ENCODE results near the gene EEF2KMT.
"Not testable (repeated sequence)": the region's sequence is repeated elsewhere in the genome, so short reads cannot be mapped to it uniquely, and the experiment has no call there.

EEF2KMT gene

DNA sequence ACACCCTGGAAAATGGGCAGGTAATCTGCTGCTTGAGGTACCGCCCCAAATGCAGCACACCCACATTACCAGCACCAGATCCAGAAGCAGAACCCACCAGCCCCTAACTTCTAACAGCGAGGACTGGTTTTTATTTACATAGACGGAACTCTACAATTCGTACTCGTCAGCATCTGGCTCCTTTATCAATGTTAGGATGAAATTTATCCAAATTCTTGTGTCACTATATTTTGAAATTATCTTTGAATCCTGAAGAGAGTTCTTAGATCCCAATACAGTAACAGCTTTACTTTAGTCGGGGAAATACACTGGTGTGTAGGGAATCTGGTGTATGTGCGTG lies 26.3 kb downstream of the EEF2KMT start:
- no peak for DNase-seq (ENCODE audit: low read depth in 1 of 2, low spot score in 1 of 2)

DNA sequence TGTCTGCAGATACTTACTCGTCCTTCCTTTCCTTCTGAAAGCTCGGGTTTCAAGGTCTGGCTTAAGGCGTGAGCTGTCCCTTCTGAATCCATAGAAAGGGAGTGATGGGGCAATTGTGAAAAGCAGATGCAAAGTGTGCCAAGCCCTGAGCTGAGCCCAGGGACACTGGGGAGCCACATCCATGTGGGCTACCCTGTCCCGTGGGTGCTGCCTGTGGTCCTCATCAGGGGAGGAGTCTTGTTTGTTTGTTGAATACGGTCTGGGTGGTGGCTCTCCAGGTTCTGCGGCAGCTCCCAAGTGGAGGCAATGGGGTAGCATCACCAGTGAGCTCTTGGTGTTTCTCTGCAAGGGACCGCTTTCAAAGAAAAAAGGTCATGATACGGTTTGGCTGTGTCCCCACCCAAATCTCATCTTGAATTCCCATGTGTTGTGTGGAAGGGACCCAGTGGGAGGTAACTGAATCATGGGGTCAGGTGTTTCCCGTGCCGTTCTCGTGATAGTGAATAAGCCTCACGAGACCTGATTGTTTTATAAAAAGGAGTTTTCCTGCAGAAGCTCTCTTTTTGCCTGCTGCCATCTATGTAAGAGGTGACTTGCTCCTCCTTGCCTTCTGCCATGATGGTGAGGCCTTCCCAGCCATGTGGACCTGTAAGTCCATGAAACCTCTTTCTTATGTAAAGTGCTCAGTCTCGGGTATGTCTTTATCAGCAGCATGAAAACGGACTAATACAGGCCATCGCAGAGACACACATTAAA lies 27.0 kb downstream of the EEF2KMT start:
- no peak for DNase-seq (ENCODE audit: low read depth in 1 of 2, low spot score in 1 of 2)

DNA sequence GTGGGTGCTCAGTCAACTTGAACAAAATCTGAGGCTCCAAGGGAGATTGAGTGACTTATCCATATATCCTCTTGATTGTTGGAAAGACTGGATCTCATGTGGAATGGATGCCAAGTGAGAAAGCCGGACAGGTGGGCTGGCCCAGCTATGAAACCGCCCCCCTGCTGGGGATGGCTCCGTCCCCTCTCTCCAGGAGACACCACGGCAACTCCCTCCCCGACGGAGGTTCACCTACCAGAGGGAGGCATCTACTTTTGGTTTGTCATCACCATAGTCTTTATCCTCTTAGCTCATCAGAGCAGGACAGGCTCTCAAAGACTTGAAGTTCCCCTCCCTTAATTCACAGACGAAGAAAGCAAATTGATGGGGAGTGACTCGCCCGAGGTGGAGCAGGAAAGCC lies 27.7 kb downstream of the EEF2KMT start:
- no peak for DNase-seq (ENCODE audit: low read depth in 1 of 2, low spot score in 1 of 2)

DNA sequence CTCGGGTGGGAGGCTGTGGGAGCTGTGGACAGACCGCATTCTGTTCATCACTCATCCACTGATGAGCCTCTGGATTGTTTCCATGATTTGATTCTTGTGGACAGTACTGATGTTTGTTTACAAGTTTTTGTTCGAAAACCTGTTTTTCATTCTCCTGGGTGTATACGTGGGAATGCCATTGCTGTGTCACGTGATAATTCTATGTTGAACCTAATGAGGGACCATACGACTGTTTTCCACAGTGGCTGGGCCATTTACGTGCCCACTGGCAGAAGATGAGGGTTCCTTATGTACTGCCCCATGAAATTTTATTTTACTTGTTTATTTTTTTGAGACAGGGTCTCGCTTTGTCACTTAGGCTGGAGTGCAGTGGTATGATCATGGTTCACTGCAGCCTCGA lies 28.5 kb downstream of the EEF2KMT start:
- DNase-seq (ENCODE audit: low read depth in 1 of 2, low spot score in 1 of 2) = no peak

DNA sequence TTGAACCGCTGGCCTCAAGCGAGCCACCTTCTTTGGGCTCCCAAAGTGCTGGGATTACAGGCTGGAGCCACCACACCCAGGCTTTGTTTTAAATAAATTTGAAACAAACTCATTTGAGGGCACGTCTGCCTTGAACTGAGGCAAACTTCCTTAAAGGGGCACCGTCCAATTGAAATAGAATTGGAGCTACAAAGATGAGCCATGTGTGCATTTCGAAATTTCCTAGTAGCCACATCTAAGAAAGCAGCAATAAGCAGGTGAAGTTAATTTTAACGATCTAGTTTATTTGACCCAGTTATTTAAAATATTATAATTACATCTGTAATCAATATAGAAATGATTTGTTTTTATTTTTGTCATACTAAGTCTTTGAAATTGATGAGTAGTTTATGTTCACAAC lies 31.1 kb downstream of the EEF2KMT start:
- no peak for DNase-seq (ENCODE audit: low read depth in 1 of 2, low spot score in 1 of 2)

DNA sequence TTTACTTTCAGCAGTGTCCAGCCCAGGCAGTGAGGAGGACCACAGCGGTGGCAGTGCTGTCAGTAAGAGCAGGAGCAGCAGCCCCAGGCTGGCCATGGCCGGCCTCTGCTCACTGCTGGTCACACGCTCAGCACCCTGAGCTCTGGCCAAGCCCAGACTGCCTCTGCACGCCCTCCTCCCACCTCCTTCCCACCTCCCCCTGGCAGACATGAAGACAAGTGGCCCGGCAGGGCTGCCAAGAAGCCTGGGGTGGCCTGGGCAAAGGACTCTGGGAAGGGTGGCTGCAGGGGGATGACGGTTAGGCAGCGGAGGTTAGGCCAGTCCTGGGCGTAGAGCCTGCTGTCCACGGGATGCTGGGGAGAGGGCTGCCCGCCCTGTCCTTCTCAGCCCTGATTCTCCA lies 31.8 kb downstream of the EEF2KMT start, which contains the start of gene C16orf89:
TSS of gene C16orf89 (minus strand) at position 144 of the 400 bp plus-strand sequence. CDS start at position 96, 48 bp downstream.
- no peak for DNase-seq (ENCODE audit: low read depth in 1 of 2, low spot score in 1 of 2)

DNA sequence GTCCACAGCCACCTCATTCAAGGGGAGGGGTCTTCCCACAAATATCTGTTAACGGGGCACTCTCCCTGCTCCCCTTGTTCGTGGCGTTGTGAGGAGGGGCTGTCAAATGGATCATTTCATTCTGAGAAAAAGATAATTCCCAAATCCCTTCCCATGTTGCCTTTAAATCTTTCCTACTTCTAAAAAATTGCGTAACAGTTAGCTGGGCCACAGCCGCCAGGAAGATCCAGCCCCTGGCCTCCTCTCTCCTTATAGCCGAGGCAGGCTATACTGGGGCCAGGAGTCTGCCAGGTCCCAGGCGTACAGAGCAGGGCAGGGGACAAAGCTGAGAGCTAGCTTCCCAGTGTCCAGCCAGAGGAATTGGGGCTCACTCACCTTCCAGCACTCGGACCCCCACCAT lies 32.3 kb downstream of the EEF2KMT start:
- DNase-seq (ENCODE audit: low read depth in 1 of 2, low spot score in 1 of 2) = no peak

DNA sequence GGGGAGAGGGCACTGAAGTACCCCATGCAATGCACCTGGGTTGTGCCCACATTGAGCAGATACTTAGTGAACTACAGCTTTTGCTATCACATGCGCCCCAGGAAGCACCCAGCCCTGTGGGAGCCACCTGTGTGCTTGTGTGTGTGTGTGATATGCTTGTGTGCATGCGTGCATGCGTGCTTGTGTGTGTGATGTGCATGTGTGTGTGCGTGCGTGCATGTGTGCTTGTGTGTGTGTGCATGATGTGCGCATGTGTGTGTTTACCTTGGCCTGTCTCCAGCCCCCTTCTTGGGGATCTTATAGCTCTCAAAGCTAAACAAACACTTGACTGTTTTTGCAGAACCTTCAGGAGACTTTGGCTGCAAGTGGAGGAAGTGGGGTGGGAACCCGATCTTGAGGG lies 32.7 kb downstream of the EEF2KMT start:
- no peak for DNase-seq (ENCODE audit: low read depth in 1 of 2, low spot score in 1 of 2)

DNA sequence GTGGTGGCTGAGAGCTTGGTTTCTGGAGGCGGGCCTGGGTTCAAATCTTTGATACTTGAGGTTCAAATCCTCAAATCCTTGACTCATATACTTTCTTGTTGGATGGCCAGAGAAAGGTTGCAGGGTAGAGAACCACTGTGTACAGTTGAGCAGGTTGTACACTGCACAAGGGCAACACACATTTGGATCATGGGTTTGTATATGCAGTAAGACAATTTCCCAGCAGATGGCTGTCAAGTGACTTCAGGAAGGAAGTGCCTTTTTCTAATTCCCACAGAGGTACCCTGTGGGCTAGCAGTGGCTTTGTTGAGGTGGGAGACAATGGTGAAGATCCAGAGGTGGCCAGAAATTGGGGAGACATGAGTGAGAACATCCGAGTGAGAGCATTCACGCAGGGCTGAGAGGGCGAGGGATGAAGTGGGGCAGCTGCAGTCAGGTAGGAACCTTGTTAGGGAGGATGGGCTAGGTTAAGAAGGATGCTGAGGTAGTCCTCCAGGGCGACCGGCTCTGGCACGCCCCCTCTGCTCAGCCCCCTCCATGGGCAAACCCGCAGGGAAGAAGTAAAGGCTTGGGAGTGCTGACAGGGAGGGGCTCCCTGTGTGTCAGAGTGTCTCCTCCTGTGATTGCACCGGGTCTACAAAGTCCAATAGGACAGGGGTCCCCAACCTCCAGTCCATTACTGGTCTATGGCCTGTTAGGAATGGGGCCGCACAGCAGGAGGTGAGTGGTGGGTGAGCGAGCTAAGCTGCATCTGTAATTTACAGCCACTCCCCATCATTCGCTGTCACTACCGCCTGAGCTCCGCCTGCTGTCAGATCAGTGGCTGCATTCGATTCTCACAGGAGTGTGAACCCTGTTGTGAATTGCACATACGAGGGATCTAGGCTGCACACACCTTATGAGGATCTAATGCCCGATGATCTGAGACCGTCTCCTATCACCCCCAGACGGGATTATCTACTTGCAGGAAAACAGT lies 34.5 kb downstream of the EEF2KMT start:
- DNase-seq (ENCODE audit: low read depth in 1 of 2, low spot score in 1 of 2) = no peak

DNA sequence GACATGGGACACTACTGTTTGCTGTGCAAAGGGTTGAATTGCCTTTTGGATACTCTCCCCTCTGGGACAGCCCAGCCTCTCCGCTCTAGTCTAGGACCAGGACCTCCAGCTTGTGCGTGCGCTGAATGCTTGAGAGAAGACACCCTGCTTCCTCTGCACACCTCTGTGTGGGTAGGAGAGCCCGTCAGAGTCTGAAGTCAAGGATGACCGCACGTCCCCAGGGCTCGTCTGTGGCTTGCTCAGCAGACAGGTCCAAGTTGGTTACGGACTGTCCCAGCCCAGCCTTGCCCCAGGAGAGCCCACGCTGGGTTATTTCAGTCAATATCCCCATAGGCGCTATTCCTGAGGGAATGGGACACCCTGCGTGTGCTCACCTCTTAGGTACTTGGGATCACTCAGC lies 35.5 kb downstream of the EEF2KMT start:
- DNase-seq (ENCODE audit: low read depth in 1 of 2, low spot score in 1 of 2) = no peak

DNA sequence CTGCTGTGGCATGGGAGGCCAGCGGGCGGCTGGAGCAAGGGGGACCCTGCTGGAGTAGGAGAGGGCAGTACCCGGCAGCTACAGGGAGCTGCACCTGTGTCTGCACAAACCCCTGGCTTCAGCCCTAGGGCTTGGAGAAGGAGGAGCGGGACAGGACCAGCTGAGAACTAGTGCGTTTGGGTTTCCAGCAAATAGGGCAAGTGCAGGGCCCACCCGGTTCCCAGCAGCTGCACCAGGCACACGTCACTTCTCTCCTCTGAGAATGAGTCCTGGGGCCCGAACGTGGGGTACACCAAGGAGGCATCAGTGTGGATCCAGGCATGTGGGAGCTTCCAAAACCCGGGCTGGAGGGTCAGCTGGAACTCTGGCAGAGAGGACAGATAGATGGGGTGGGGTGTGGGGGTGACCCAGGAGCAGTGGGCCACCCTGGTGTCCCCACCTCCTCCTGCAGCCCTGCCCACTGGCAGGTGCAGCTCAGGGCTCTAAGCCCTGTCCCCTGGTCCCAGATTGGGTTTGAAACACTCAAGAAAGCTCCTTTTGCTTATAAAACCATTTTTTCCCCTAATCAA lies 37.4 kb downstream of the EEF2KMT start:
- no peak for DNase-seq (ENCODE audit: low read depth in 1 of 2, low spot score in 1 of 2)

DNA sequence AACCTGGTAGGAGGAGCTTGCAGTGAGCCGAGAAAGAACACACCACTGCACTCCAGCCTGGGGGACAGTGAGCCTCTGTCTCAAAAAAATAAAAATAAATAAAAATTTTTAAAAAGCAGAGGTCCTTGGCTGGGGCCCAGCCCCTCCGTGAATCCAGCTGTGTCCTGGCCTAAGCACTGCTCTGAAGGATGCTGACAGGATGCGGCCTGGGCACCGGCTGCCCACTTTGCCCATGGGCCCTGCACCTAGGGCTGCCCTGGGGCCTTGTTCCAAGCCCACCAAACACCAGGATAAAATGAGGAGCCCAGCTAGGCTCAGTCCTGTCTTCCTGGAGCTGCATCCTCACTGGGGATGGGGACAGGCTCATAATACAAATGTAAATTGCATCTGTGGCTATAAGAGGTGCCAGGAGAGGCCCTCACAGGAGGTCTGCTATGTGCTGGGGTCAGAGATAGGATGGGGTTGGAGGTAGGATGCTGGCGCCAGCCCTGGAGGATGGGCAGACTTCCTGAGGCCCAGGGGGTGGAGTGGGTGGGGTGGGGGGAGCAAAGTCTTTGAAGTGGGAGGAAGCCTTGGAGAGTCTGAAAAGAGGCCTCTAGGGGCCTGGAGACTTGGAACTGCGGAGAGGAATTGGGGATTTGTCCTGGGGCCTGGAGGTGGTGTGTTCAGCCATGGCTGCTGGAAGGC lies 38.1 kb downstream of the EEF2KMT start:
- DNase-seq (ENCODE audit: low read depth in 1 of 2, low spot score in 1 of 2) = no peak

DNA sequence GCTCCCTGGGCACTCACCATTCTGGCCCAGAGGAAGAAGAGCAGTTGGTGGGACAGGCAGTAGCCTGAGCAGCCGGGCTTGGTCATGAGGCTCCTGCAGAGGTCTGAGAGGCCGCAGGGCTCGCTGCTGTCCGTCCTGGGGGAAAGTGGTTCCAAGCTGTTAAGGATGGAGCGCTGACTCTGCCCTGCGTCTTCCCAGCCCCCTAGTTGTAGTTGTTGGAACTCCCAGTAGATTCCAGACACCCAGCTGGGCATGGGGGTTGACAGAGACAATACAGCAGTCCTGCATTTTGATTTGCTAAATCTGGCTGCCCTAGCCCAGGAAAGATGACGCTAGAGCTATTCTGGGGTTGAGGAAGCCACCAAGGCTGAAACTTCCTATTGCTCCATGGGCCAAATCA lies 39.1 kb downstream of the EEF2KMT start:
- DNase-seq (ENCODE audit: low read depth in 1 of 2, low spot score in 1 of 2) = no peak

DNA sequence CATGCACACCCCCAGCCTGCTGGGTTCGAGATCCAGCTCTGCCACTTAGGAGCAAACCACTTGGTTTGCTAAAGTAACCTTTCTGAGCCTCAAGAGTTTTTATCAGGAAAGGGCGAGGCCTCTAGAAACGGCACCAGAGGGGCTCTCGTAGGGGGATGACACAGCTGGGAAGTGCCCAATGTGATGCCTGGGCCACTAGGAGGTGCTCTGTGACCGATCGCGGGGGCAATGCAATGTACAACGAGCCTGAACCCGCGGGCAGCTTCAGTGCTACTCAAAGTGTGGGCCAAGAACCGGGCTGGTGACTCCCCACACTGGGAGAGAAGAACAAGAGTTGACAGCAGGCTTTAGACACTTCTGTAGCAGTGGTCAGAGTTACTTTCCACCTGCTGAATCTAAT lies 41.2 kb downstream of the EEF2KMT start:
- no peak for DNase-seq (ENCODE audit: low read depth in 1 of 2, low spot score in 1 of 2)

DNA sequence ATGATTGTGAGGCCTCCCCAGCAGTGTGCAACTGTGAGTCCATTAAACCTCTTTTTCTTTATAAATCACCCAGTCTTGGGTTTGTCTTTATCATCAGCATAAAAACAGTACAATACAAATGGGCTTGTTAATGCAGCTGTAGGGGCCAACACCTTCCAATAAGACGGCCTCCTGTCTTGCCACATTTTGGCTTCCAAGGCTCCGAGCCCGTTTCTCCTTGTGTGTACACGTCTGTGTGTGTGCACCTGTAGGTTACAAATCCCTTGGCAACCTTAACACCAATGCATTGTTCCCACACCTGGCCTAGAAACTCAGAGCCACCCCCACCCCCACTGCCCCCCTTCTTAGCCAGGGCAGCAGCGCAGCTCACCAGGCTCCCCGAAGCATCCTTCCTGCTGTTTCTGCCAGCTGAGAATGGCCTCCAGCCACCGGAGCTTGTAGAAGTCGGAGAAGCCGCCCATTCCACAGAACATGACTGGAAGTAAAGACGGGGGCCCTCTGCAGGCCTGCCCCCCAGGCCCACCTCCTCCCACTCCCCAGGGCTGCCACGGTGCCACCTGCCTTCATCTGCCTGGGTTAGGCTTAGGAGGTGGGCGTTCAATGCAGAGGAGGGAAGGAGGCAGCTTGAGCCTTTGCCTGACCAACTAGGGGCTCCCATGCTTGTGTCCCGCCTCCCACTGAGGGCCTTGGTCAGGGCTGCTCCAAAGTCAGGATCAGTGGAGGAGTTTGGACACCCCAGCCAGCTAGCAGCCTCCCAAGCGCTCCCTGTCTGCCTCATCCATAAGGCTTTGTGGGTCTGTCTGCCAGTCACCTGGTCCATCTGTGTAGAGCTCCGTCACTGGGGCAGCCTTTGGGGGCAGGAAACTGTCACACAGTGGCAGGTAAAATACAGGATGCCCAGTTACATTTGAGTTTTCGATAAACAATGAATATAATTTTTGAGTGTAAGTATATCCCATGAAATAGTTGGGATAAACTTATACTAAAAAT lies 42.4 kb downstream of the EEF2KMT start:
- no peak for DNase-seq (ENCODE audit: low read depth in 1 of 2, low spot score in 1 of 2)

DNA sequence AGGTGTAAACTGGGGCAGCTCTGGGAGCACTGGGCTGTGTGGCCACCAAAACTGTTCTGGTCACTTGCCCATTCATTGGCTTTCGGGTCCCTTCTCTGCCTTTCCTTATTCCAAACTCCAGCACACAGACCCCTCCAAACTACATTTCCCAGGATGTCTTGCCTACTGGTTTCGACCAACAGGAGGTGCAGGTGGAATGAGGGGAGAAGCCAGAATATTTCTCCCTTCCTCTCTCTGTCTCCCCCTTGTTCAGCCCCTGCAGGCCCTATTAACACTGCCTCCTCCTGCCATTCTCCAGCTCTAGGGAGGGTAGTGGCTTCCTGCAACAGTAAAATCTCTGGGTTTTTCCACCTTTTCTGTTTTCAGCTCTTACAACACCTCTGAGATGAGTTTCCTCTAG lies 50.7 kb downstream of the EEF2KMT start:
- no peak for DNase-seq (ENCODE audit: low read depth in 1 of 2, low spot score in 1 of 2)

DNA sequence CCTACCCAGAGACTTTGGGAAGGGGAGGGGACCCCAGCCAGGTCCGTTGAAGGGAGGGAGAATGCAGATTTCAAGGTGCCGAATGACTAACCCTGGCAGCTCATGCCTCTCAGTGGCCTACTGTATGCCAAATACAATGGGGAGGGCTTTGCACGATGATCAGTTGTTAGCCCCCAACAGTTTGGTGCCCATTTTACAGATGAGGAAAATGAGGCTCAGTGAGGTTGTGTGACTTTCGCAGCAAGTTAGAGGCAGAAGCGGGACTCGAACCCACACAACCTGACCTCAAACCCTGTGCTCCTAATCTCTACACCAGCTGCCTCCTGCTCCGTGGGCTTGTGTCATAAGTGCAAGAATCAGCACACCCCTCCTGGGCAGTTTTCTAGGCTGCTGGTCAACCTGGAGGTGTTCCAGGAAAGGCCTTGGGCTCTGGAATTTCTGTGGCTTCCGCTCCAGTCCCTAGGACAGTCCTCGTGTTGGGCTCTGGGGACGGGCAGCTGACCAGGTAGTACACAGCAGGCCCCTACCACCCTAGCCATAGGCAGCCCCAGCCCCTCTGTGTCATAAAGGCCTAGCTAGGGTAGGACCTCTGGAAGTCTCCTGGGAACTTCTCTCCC lies 52.0 kb downstream of the EEF2KMT start:
- DNase-seq (ENCODE audit: low read depth in 1 of 2, low spot score in 1 of 2) = no peak

DNA sequence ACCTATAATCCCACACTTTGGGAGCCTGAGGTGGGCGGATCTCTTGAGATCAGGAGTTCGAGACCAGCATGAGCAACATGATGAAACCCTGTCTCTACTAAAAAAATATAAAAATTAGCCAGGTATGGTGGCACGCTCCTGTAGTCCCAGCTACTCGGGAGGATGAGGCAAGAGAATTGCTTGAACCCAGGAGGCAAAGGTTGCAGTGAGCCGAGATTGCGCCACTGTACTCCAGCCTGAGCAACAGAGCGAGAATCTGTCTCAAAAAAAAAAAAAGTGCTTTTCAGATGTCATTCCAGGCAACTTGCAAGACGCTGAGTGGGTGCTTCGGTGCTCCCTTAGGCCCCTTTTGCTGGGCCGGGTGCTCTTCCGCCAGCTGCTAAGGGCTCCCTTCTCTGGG lies 53.0 kb downstream of the EEF2KMT start:
- not testable (repeated sequence) for DNase-seq (ENCODE audit: low read depth in 1 of 2, low spot score in 1 of 2)

DNA sequence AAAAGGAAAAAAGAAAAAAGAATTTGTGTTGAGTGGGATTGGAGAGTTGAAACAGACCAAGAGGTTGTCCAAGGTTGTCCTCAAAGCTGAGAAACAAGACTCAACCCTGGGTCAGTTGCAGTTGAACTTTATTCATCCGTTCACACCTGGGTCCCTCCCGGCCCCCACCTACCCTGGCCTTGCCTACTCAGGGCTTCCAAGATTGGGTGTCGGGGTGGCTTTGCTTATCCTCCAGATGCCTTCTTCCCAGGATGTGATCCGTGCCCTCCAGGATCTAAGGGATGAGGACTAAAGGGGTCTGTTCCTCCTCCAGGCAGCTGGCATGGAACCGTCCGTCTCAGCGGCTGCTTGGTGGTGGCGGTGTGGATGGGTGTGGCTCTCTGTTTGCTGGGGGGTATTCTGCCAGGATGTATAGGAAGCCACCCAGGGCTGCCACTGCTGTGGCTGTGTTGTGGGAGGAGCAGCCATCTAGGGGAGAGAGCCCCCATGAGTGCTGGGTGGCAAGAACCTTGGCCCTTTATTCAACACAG lies 53.5 kb downstream of the EEF2KMT start:
- no peak for DNase-seq (ENCODE audit: low read depth in 1 of 2, low spot score in 1 of 2)
